Activated naive CD4-positive, alpha-beta T cell treated with anti-CD3 and anti-CD28 coated beads, Interleukin-2, amount 50 U/mL, for 72 hours (primary cell): Measurements from ENCODE around the gene HES2. TPM values are rescaled to one million over a fixed set of nuclear protein-coding genes. Genes with fewer than 3 reads are reported as not detected.
A peak's percentile ranks its signal among the peaks of the same experiment; 100 is the strongest.
"Not testable (repeated sequence)": the region's sequence is repeated elsewhere in the genome, so short reads cannot be mapped to it uniquely, and the experiment has no call there.

Source experiments
- ATAC-seq, 2 donors: fragments of 150-1000 bp; cut with Tn5 transposase; 2 replicates each; pipeline ENCODE4 v1.10.0; 2021; ENCODE audit warnings: mild to moderate bottlenecking in 2 of 2, moderate library complexity in 2 of 2
- DNase-seq, 2 donors: peaks; one replicate each; pipeline ENCODE4 v3.0.0; 2021 to 2022; ENCODE audit warnings: low spot score in 2 of 2
- H3K27ac Mint-ChIP-seq, 2 donors: one replicate each; pipeline ENCODE4 v1.8.0; 2022; ENCODE audit warnings: mild to moderate bottlenecking in 2 of 2, mixed read lengths in 2 of 2
- H3K36me3 Mint-ChIP-seq, 2 donors: one replicate each; pipeline ENCODE4 v1.8.0; 2022; ENCODE audit warnings: mixed read lengths in 2 of 2
- H3K9me3 Mint-ChIP-seq, 2 donors: one replicate each; pipeline ENCODE4 v1.8.0; 2022; ENCODE audit warnings: mixed read lengths in 2 of 2
- total RNA-seq, 2 donors: library from RNA; stranded (reverse); gene quantifications; one replicate each; pipeline ENCODE4 v1.2.3, GENCODE V29; 2022

HES2 gene
- total RNA-seq, 2 donors from 2014 or later = 0.35 to 1.1 TPM

DNA sequence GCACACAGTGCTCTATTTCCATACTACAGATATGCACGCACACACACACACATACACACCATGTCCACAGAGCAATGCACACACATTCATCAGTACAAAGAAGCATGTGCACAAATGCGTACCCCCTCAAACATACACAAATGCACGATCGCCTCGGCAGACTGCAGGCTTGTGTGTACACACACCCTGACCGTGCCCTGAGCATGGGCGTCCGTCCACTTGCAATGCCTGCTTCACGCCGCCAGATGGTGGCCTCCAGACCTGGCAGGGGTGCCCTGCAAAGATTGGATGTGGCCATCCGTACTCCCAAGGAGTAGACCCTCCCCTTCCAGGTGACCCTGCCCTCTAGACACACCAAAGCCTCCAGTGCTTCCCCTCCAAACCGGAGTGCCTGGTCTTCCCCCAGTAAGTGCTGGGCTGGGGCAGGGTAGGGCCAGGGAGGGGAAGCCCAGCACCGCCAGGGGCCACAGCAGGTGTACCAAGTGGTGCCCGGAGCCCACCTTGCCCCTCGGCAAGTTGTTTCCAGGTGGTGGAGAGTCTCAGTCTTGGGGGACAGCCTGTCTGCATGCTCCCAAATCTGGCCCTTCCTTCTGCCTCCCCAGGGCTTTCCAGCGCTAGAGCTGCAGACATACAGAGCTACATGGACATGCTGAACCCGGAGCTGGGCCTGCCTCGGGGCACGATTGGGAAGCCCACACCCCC lies 25.5 kb upstream of the HES2 start:
- H3K9me3 Mint-ChIP-seq = no peaks in the 10 kb centered on the region
- ATAC-seq = peak; percentile 34 to 36
- no peaks in the 10 kb centered on the region for H3K36me3 Mint-ChIP-seq
- H3K27ac Mint-ChIP-seq = no peak overlapping the region
- peak in 1 of 2 donors; percentile 53 for DNase-seq

DNA sequence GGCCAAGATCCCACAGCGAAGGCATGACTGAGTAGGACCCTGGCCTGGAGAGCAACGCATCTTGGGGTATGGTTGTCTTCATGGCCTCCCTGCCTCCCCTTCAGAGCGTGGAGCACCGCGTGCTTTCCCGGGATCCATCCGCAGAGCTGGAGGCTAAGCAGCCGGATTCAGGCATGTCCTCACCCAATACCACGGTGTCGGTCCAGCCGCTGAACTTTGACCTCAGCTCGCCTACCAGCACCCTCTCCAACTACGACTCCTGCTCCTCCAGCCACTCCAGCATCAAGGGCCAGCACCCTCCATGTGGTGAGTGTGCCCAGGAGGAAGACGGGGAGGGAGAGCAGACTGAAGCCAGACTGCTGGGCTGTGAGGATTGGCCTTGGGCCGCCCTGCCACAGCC lies 24.7 kb upstream of the HES2 start:
- Mint-ChIP-seq H3K36me3 (no peaks in the 10 kb centered on the region), H3K27ac (no peak overlapping the region), H3K9me3 (no peaks in the 10 kb centered on the region)
- no peak for ATAC-seq
- no peak for DNase-seq

DNA sequence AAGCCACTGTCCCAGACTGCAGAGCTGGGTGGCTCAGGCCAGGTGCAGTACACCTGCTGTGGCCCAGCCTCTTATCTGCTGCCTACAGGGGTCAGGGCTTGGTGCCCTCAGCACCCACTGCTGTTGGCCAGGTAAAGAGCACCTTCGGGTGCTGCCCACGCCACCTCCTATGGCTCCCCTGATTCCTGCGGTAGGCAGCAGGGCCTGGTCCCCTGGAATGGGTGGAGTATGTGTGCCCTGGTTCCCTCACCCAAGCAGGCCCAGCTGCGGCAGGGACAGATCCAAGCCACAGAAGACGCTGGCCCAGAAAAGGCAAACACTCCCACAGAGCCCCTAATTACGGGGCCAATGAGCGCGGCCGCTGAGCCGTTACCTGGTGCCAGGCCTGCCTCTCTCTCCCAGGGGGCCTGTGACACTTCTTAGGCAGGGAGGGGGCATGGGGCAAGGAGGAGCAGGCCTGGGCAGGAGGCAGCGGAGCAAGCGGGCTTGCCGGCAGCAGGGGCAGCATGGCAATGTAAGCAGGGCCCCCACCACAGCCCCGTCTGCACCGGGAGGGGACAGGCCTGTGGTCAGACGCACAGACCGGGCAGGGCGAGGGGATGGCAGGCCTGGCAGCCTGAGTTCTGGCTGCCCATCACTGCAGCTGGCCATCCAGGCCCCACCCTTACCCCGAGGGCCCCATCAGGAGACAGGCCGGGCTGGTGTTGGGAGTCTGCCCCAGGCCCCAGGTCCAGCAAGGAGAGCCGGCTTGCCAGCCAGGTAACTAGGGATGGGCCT lies 23.8 kb upstream of the HES2 start:
- no peak for ATAC-seq
- no peaks in the 10 kb centered on the region for H3K9me3 Mint-ChIP-seq
- DNase-seq = no peak
- H3K27ac Mint-ChIP-seq = no peak overlapping the region
- no peaks in the 10 kb centered on the region for H3K36me3 Mint-ChIP-seq

DNA sequence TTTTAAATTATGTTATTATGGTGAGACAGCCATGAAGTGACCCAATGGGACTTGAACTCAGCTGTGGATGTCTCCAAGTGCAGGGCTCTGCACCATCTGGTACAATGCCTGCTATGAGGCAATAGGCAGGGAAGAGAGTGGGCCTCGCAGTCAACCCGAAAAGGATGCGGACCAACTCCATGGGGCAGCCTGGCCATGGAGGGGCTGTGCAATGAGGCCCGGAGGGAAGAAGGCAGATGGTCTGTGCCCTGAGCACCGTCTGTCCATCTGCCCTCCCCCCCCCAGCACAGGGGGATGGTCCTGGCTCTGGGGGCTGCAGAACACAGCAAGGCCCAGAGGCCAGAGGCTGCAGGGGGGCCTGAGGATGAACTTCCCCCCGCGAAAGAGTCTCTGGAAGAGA lies 21.9 kb upstream of the HES2 start:
- Mint-ChIP-seq H3K9me3 (no peaks in the 10 kb centered on the region), H3K27ac (no peak overlapping the region), H3K36me3 (no peaks in the 10 kb centered on the region)
- ATAC-seq = no peak
- no peak for DNase-seq

DNA sequence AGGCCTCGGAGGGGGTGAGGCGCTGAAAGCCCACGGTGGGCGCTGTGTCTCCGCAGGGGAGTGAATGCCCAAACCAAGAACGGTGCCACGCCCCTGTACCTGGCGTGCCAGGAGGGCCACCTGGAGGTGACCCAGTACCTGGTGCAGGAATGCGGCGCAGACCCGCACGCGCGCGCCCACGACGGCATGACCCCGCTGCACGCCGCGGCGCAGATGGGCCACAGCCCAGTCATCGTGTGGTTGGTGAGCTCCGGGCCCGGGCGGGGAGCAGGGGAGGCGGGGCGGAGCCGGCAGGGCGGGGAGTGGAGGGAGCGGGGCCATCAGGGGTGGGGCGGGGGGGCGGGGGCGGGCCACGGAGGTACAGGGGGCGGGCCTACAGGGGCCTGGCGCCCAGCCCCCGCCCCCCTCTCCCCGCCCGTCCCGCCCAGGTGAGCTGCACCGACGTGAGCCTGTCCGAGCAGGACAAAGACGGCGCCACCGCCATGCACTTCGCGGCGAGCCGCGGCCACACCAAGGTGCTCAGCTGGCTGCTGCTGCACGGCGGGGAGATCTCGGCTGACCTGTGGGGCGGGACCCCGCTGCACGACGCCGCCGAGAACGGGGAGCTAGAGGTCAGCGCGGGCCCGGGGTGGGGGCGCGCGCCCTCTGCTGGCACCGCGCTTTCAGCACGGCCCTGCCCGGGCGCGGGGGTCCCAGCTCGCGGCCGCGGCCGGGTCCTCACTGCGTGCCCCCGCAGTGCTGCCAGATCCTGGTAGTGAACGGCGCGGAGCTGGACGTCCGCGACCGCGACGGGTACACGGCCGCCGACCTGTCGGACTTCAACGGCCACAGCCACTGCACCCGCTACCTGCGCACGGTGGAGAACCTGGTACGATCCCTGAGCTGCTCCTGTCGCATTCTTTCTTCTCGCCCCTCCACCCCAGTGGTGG lies 20.7 kb upstream of the HES2 start:
- no peaks in the 10 kb centered on the region for H3K9me3 Mint-ChIP-seq
- H3K36me3 Mint-ChIP-seq = no peaks in the 10 kb centered on the region
- no peak overlapping the region for H3K27ac Mint-ChIP-seq
- DNase-seq (peak in 1 of 2 donors; percentile 73), ATAC-seq (peak; percentile 87 to 90)

DNA sequence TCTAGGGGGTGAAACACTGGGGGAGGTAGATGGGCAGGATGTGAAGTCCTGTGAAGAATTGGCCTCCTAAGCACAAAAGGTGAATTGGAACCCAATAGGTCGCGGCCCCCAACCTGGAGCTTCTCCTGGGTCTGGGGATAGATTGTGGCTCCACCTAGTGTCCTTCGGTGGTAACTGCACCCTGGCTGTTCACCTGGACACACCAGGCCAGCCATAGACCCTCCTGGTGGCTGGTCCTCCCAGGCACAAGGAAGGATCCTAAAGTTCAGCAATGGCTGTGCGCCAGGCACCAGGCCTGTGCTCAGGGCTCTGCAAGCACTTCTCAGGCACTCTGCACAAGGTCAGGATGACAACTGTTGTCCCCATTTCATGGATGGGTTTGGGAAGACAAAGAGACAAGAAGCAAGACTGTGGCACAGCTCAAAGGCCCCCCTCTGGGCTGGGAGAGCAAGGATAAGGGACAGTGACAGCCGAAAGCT lies 18.4 kb upstream of the HES2 start:
- peak; percentile 66 to 69 for ATAC-seq
- no peak overlapping the region for H3K27ac Mint-ChIP-seq
- DNase-seq = peak in 1 of 2 donors; percentile 81
- no peaks in the 10 kb centered on the region for H3K36me3 Mint-ChIP-seq
- no peaks in the 10 kb centered on the region for H3K9me3 Mint-ChIP-seq

DNA sequence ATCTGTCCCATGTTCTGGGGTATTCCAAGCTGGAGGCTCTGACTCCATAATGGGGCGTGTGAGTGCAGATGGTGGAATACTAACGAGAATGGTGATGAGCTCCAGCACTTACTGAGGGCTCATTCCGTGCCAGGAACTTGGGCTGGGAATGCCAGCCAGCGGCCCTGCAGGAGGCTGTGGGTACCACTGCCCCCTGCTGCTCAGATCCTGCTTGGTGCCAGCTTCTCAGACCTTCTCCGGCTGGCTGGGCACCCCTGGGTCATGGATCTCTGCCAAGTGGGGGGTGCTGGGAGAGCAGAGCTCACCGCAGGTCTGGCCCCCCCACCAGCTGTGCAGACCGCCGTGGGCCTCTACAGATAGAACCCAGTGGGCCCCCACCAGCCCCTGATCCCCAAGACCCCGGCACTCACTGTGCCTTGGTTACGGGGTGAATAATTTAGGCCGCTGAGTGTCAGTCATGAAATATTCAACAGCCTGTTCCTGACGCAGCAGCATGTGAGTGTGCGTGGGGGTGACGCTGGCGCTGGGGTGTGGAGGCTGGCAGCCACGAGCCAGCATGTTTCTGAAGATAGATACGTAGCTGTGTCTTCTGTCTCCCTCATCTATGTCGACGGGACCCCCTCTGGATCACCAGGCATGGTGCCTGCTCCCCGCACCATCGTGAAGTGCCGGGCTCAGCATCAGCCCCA lies 17.4 kb upstream of the HES2 start:
- ATAC-seq = not testable (repeated sequence)

DNA sequence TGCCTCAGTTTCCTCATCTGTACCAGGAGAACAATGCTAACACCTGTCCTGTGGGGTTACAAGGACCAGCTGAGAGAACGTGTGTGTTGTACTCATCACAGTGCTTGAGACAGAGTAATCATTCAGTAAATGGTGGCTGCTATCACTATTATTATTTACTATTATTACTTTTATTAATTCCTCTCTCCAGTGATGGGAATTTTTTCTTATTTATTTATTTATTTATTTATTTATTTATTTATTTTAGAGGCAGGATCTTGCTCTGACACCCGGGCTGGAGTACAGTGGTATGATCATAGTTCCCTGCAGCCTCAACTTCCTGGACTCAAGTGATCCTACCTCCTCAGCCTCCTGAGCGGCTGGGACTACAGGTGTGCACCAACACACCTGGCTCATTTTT lies 16.6 kb upstream of the HES2 start:
- H3K27ac Mint-ChIP-seq, H3K36me3 Mint-ChIP-seq, H3K9me3 Mint-ChIP-seq, DNase-seq, ATAC-seq: not testable (repeated sequence)

More for the DNA sequence above, 17.4 kb upstream of the HES2 start:
- not testable (repeated sequence) for H3K27ac Mint-ChIP-seq, H3K9me3 Mint-ChIP-seq, H3K36me3 Mint-ChIP-seq, DNase-seq

DNA sequence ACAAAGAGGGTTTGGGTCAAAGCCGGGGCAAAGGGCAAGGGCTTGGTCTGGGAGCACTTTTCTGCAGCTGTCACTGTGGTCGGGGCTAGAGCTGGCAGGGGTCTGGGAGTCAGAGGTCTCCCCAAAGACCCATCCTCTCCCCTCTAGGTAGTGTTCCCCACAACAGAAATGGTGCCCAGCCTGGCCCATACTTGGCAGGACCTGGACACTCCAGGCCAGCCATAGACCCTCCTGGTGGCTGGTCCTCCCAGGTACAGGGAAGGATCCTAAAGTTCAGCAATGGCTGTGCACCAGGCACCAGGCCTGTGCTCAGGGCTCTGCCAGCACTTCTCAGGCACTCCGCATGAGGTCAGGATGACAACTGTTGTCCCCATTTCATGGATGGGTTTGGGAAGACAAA lies 15.8 kb upstream of the HES2 start:
- DNase-seq = no peak
- Mint-ChIP-seq H3K9me3 (no peaks in the 10 kb centered on the region), H3K36me3 (no peaks in the 10 kb centered on the region), H3K27ac (no peak overlapping the region)
- ATAC-seq = no peak

DNA sequence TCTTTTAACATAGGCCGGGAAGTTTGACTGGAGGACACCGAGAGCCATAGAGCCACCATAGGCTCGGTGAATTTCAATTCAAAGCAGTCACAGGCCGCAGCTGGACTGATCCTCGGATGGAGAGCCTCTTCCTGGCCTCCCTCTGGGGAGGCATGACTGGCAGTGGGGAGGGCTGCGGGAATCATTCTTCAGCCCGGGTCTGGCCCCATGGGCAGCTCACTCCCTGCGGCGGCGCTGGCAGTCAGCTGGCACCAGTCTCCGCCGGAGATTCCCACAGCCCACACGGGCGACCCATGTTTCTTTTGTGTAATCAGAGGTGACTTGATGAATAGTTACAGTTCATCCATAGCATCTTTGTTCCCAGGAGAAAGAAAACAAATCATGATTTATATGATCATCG lies 15.4 kb upstream of the HES2 start:
- DNase-seq (no peak), ATAC-seq (no peak)
- H3K9me3 Mint-ChIP-seq = no peaks in the 10 kb centered on the region
- H3K36me3 Mint-ChIP-seq = no peaks in the 10 kb centered on the region
- no peak overlapping the region for H3K27ac Mint-ChIP-seq

DNA sequence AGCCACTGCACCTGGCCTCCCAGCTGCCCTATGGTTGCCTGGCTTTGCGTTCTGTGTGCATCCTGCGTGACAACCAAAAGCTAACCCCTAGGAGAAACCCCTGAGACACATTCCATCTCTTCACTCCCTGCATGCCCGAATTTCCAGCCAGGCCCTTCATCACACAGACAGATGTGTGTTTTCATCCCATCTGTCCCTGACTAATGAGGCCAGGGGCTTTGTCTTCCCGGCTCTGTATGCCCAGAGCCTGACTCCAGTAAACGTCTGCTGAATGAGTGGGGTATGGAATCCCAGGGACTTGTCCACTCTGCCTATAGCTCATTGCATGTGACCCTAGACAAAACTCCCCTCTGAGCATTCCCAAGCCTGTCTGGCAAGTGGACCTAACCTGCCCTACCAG lies 14.5 kb upstream of the HES2 start:
- H3K9me3 Mint-ChIP-seq = no peaks in the 10 kb centered on the region
- no peaks in the 10 kb centered on the region for H3K36me3 Mint-ChIP-seq
- no peak overlapping the region for H3K27ac Mint-ChIP-seq
- DNase-seq (no peak), ATAC-seq (no peak)

DNA sequence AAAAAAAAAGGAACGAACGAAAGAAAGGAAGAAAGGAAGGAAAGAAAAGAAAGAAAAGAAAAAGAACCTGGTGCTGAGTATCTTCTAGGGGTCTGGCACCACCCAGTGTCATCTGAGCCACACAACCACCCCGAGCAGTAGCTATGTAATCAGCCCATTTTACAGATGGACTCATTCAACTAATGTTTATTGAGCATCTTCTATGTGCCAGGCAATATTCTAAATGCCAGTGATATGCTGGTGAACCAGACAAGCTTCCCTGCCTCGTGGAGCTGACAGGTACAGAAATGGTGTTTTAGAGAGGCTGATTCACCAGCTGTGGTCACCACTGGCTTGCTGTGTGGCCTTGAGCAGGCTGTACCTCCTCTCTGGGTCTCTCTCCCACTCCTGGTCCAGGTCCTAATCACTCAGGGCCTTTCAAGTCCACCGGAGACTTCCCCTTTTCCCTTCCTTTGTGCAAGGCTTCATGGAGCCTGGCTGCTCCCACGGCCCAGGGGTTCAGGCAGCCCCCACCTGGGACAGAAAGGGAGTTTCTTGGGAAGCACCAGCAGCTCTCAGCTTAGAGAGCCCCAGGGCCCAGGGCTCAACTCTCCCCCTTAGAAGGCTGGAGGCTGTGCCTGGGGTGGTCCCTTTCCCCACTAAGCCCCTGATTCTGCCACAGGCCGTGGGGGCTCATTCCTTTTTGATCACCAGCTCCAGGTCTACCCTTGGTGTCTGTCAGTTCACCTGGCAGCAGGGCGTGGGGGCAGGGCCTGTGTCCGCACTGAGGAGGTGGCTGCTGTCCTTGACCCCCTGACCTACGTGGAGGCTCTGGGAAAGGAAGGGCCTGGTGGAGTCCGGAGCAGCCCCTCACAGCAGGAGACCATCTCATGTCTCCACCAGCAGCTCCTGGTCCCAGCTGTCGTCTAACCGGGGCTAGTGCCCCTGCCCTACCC lies 12.2 kb upstream of the HES2 start:
- H3K36me3 Mint-ChIP-seq, H3K27ac Mint-ChIP-seq, H3K9me3 Mint-ChIP-seq, DNase-seq: not testable (repeated sequence)
- ATAC-seq = peak in 1 of 2 donors; percentile 46

DNA sequence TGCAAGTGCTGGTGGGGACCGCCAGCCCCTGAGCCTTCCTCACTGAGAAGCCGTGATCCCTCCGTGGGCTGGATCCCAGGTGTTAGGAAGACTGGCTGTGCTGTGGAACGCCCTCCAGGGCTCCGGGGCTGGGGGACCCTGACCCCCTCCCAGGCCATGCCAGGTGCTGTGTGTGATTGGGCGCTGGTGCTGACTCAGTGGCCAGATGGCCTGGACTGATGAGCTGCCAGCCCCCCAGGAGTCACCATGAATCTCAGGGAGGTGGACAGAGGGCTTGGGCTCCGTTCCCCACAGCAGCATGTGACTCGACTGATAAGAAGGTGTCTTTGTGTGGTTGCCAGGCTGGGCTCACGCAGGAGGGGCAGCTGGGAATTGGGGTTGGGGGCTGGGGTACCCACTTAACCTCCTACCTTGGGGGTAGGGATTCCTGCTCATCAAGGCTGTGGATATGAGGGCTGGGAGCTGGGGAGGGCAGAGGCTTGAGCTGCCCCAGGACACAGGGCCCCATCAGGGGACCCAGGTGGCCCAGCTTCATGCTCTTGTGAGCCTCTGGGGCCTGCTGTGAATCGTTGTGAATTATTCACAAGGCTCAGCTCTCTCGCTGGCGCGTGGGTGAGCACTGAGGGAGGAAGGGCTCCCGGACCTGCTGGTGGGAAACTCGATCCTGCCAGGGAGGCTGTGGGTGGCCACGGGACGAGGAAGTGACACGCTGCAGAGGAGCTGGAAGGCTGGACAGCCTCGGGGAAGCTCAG lies 10.1 kb upstream of the HES2 start:
- H3K27ac Mint-ChIP-seq = peak overlapping the region in 1 of 2 donors; percentile 41
- not testable (repeated sequence) for H3K36me3 Mint-ChIP-seq, ATAC-seq, H3K9me3 Mint-ChIP-seq, DNase-seq

DNA sequence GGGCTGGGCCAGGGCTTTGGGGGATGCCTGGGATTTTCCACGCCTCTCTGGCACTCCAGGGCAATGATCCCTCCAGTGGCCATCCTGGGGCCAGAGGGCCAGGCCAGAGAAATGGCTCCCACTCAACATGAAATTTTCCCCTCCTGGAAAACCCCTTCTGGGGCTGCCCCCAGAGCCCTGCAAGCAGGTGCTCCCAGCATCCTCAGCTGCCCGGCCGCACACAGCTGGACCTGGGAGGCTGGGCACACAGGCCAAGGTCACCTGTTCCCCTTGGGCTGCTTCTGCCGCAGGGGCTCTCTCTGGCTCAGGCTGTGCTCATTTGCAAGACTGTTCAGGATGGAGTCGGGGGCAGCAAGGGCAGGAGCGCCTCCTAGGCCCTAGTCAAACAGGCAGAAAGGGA lies 8.7 kb upstream of the HES2 start:
- H3K9me3 Mint-ChIP-seq, H3K36me3 Mint-ChIP-seq, H3K27ac Mint-ChIP-seq, DNase-seq, ATAC-seq: not testable (repeated sequence)
